H9 (cell line): Measurements from ENCODE around the gene SP100. TPM values are rescaled to one million over a fixed set of nuclear protein-coding genes. Genes with fewer than 3 reads are reported as not detected.

Experiments
- DNase-seq: peaks from one replicate; pipeline ENCODE4 v3.0.0-alpha.2; 2017
- H2AFZ ChIP-seq: one replicate; pipeline ENCODE4 v1.6.1; 2013; ENCODE audit warnings: mild to moderate bottlenecking, low read length, control low read depth, moderate library complexity
- H2AK5ac ChIP-seq: 2 replicates; pipeline ENCODE4 v1.6.1; 2013; ENCODE audit warnings: low read length, control low read depth, mixed read lengths; ENCODE audit not compliant: insufficient read length
- H2BK120ac ChIP-seq: one replicate; pipeline ENCODE4 v1.6.1; 2013; ENCODE audit warnings: low read depth, mild to moderate bottlenecking, low read length, control low read depth, inconsistent platforms; ENCODE audit not compliant: poor library complexity, severe bottlenecking
- H2BK12ac ChIP-seq: 2 replicates; pipeline ENCODE4 v1.6.1; 2013; ENCODE audit warnings: low read length, control low read depth, mixed read lengths, low read depth; ENCODE audit not compliant: insufficient read length
- H2BK15ac ChIP-seq: 2 replicates; pipeline ENCODE4 v1.6.1; 2013; ENCODE audit warnings: low read depth, low read length, control low read depth
- H2BK20ac ChIP-seq: one replicate; pipeline ENCODE4 v1.6.1; 2013; ENCODE audit warnings: low read depth, mild to moderate bottlenecking, low read length, control low read depth, inconsistent platforms; ENCODE audit not compliant: poor library complexity, severe bottlenecking
- H2BK5ac ChIP-seq: 2 replicates; pipeline ENCODE4 v1.6.1; 2013; ENCODE audit warnings: low read length, control low read depth, mixed read lengths; ENCODE audit not compliant: insufficient read length
- H3K14ac ChIP-seq: 2 replicates; pipeline ENCODE4 v1.6.1; 2013; ENCODE audit warnings: low read length, control low read depth; ENCODE audit not compliant: insufficient read depth
- H3K18ac ChIP-seq: 2 replicates; pipeline ENCODE4 v1.6.1; 2013; ENCODE audit warnings: low read depth, mild to moderate bottlenecking, mixed read lengths, low read length, control low read depth; ENCODE audit not compliant: insufficient read length
- H3K23ac ChIP-seq: 2 replicates; pipeline ENCODE4 v1.6.1; 2013; ENCODE audit warnings: low read length, control low read depth, mixed read lengths, low read depth; ENCODE audit not compliant: insufficient read length
- H3K23me2 ChIP-seq: 2 replicates; pipeline ENCODE4 v1.6.1; 2013; ENCODE audit warnings: low read depth, mild to moderate bottlenecking, mixed read lengths, low read length, control low read depth; ENCODE audit not compliant: insufficient read length, poor library complexity, severe bottlenecking
- H3K27ac ChIP-seq: 2 replicates; pipeline ENCODE4 v1.5.1; 2013; ENCODE audit warnings: low read length, control low read depth, mixed read lengths, low read depth; ENCODE audit not compliant: insufficient read length
- H3K27me3 ChIP-seq: 2 replicates; pipeline ENCODE4 v1.6.1; 2013; ENCODE audit warnings: low read length, control low read depth, inconsistent platforms; ENCODE audit not compliant: insufficient read depth
- H3K4ac ChIP-seq: 2 replicates; pipeline ENCODE4 v1.6.1; 2013; ENCODE audit warnings: low read depth, mild to moderate bottlenecking, control low read depth, inconsistent platforms, low read length, moderate library complexity
- H3K4me1 ChIP-seq: 2 replicates; pipeline ENCODE4 v1.6.1; 2013; ENCODE audit warnings: low read length, control low read depth, inconsistent platforms; ENCODE audit not compliant: insufficient read depth
- H3K4me2 ChIP-seq: 2 replicates; pipeline ENCODE4 v1.6.1; 2013; ENCODE audit warnings: low read length, control low read depth, mixed read lengths; ENCODE audit not compliant: insufficient read length, insufficient read depth
- H3K56ac ChIP-seq: 2 replicates; pipeline ENCODE4 v1.6.1; 2013; ENCODE audit warnings: low read depth, mild to moderate bottlenecking, mixed read lengths, low read length, control low read depth; ENCODE audit not compliant: insufficient read length
- H3K79me1 ChIP-seq: 2 replicates; pipeline ENCODE4 v1.6.1; 2013; ENCODE audit warnings: low read depth, mild to moderate bottlenecking, moderate library complexity, low read length, control low read depth, inconsistent platforms; ENCODE audit not compliant: insufficient read depth, poor library complexity, severe bottlenecking
- H3K79me2 ChIP-seq: 2 replicates; pipeline ENCODE4 v1.6.1; 2013; ENCODE audit warnings: low read length, control low read depth, inconsistent platforms; ENCODE audit not compliant: insufficient read depth
- H3K9ac ChIP-seq: 2 replicates; pipeline ENCODE4 v1.6.1; 2013; ENCODE audit warnings: low read length, control low read depth, mixed read lengths; ENCODE audit not compliant: insufficient read length; ENCODE audit errors: extremely low read depth
- H3K9me3 ChIP-seq: one replicate; pipeline ENCODE4 v1.6.1; 2013; ENCODE audit warnings: low read depth, low read length, inconsistent platforms; ENCODE audit not compliant: control insufficient read depth
- H3T11ph ChIP-seq: one replicate; pipeline ENCODE4 v1.6.1; 2013; ENCODE audit warnings: mild to moderate bottlenecking, low read length, control low read depth, inconsistent platforms
- H4K20me1 ChIP-seq: one replicate; pipeline ENCODE4 v1.6.1; 2013; ENCODE audit not compliant: control insufficient read depth, insufficient read length, insufficient read depth
- H4K5ac ChIP-seq: 2 replicates; pipeline ENCODE4 v1.6.1; 2013; ENCODE audit warnings: low read depth, mild to moderate bottlenecking, mixed read lengths, low read length, control low read depth; ENCODE audit not compliant: insufficient read length
- H4K8ac ChIP-seq: replicated peaks from 2 replicates; pipeline ENCODE4 v1.6.1; 2013; ENCODE audit warnings: low read length, control low read depth, mixed read lengths, low read depth; ENCODE audit not compliant: insufficient read length
- H4K91ac ChIP-seq: 2 replicates; pipeline ENCODE4 v1.6.1; 2013; ENCODE audit warnings: low read depth, mild to moderate bottlenecking, moderate library complexity, mixed read lengths, low read length, control low read depth; ENCODE audit not compliant: insufficient read length
- H3K27ac Mint-ChIP-seq, 3 experiments: 2 replicates in 2 of 3; 3 replicates in 1 of 3; pipeline ENCODE4 v1.8.0; 2020 to 2021; ENCODE audit warnings: mixed read lengths in 3 of 3, mild to moderate bottlenecking in 1 of 3, moderate library complexity in 1 of 3
- H3K27me3 Mint-ChIP-seq: 2 replicates; pipeline ENCODE4 v1.8.0; 2021; ENCODE audit warnings: low read depth, mild to moderate bottlenecking, moderate library complexity, mixed read lengths
- H3K36me3 Mint-ChIP-seq, 3 experiments: 2 replicates in 2 of 3; 3 replicates in 1 of 3; pipeline ENCODE4 v1.8.0; 2020 to 2021; ENCODE audit warnings: low read depth in 3 of 3, mixed read lengths in 3 of 3; ENCODE audit not compliant: insufficient read depth in 1 of 3
- H3K4me1 Mint-ChIP-seq, 2 experiments: 2 replicates each; pipeline ENCODE4 v1.8.0; 2020; ENCODE audit warnings: mixed read lengths in 2 of 2
- H3K4me3 Mint-ChIP-seq, 2 experiments: 2 replicates in 1 of 2; 3 replicates in 1 of 2; pipeline ENCODE4 v1.8.0; 2020 to 2021; ENCODE audit warnings: mild to moderate bottlenecking in 2 of 2, mixed read lengths in 2 of 2, moderate library complexity in 1 of 2
- H3K9me3 Mint-ChIP-seq, 2 experiments: 2 replicates in 1 of 2; 3 replicates in 1 of 2; pipeline ENCODE4 v1.8.0; 2020; ENCODE audit warnings: mild to moderate bottlenecking in 2 of 2, mixed read lengths in 2 of 2, moderate library complexity in 1 of 2
- CTCF ChIP-seq: fragments of 200-600 bp; sonication (generic); conservative IDR thresholded peaks from 3 replicates; pipeline ENCODE4 v1.8.0; 2021; ENCODE audit warnings: antibody characterized with exemption, mild to moderate bottlenecking
- WGBS: extraction: QIAGEN DNeasy Blood & Tissue Kit; methylation state at CpG from one replicate; pipeline ENCODE4 v1.1.7; 2013; ENCODE audit warnings: missing lambda C conversion rate, low lambda C conversion rate, mixed read lengths; ENCODE audit not compliant: insufficient read length; ENCODE audit errors: extremely low coverage; 5-methylcytosine and 5-hydroxymethylcytosine counted together
- total RNA-seq: library from RNA; stranded (reverse); gene quantifications from 2 replicates; pipeline ENCODE4 v1.2.1, GENCODE V29; 2021

SP100 gene
- total RNA-seq, 1 experiment from 2014 or later: 0.28 TPM

DNA sequence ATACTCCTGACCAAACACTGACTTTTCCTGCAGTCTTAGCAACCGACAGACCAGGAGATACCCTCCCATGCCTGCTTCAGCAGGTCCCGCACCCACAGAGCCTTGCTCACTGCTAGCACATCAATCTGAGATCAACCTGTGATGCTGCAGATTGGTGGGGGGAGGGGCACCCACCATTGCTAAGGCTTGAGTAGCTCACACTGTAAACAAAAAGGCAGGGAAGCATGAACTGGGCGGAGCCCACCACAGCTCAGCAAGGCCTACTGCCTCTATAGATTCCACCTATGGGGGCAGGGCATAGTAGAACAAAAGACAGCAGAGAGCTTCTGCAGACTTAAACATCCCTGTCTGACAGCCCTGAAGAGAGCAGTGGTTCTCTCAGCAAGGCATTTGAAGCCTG, 109.7 kb downstream of the SP100 start:
- Histone ChIP-seq H2BK15ac (no peak overlapping the region), H3K23me2 (no peaks in the 10 kb centered on the region), H4K8ac (no peak overlapping the region), H4K20me1 (no peaks in the 10 kb centered on the region), H2BK12ac (no peak overlapping the region), H4K5ac (no peak overlapping the region), H2BK5ac (no peak overlapping the region), H3K27me3 (no peaks in the 10 kb centered on the region), H4K91ac (no peak overlapping the region), H3K23ac (no peak overlapping the region), H3K4me2 (no peak overlapping the region), H3K79me2 (no peaks in the 10 kb centered on the region), H3K18ac (no peak overlapping the region), H2AK5ac (no peak overlapping the region), H3K79me1 (no peaks in the 10 kb centered on the region), H3K9ac (no peak overlapping the region), H3K4ac (no peak overlapping the region), H3K27ac (no peak overlapping the region), H3T11ph (no peak overlapping the region), H3K9me3 (peaks cover 7% of the 10 kb centered on the region), H3K56ac (no peak overlapping the region), H3K14ac (no peak overlapping the region), H2AFZ (no peak overlapping the region), H3K4me1 (no peaks in the 10 kb centered on the region), H2BK20ac (no peak overlapping the region), H2BK120ac (no peak overlapping the region)
- Mint-ChIP-seq H3K36me3 (peaks cover 5 to 22% (median 20%) of the 10 kb centered on the region in 3 experiments), H3K27ac (no peak overlapping the region), H3K4me1 (no peaks in the 10 kb centered on the region), H3K4me3 (no peak overlapping the region), H3K27me3 (0 out of 2 replicates have a peak, but pooled peaks cover 1% of the 10 kb centered on the region), H3K9me3 (peaks cover 54 to 56% of the 10 kb centered on the region in 2 experiments)
- DNase-seq: no peak
- WGBS: no CpG with 5 or more reads among the region's 3 CpGs
- TF ChIP-seq CTCF: no peak
